ENCODE data around the gene MCF2. TPM values are rescaled to one million over a fixed set of nuclear protein-coding genes. Genes with fewer than 3 reads are reported as not detected.
"Not testable (repeated sequence)": the region's sequence is repeated elsewhere in the genome, so short reads cannot be mapped to it uniquely, and the experiment has no call there.

MCF2 gene
- total RNA-seq, 2 donors from 2014 or later, result 1.1 TPM; not detected in 1

DNA sequence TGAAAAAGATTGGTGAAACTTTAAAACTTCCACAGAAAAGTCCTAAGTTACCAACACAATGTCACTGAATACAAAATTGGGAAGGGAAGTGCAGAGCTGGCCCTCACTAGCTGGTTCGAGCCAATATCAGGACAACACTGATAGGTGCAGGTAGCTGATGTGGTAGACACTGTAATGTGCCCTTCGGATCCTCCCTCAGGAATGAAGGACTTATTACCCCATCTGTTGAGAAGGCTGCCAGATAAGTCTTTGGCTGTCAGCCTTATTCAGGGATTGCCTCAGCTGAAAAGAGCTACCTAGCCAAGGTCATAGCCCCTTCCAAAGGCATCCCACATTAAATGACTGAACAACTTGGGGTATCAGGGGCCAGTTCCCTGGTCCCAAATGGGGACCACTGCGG is 5.3 kb downstream of the MCF2 start:
- TF ChIP-seq, protein P1, sequence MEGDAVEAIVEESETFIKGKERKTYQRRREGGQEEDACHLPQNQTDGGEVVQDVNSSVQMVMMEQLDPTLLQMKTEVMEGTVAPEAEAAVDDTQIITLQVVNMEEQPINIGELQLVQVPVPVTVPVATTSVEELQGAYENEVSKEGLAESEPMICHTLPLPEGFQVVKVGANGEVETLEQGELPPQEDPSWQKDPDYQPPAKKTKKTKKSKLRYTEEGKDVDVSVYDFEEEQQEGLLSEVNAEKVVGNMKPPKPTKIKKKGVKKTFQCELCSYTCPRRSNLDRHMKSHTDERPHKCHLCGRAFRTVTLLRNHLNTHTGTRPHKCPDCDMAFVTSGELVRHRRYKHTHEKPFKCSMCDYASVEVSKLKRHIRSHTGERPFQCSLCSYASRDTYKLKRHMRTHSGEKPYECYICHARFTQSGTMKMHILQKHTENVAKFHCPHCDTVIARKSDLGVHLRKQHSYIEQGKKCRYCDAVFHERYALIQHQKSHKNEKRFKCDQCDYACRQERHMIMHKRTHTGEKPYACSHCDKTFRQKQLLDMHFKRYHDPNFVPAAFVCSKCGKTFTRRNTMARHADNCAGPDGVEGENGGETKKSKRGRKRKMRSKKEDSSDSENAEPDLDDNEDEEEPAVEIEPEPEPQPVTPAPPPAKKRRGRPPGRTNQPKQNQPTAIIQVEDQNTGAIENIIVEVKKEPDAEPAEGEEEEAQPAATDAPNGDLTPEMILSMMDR (IDR thresholded peaks at IDR 0.05), result no peak
- no peak overlapping the region for H3K4me3 ChIP-seq
- no peaks in the 10 kb centered on the region for H3K4me1 ChIP-seq
- no peak for DNase-seq (ENCODE audit: low spot score)
- no peaks in the 10 kb centered on the region for H3K9me3 ChIP-seq
- no peaks in the 10 kb centered on the region for H3K27me3 ChIP-seq
- no peaks in the 10 kb centered on the region for H3K36me3 ChIP-seq
- no peak overlapping the region for H3K27ac ChIP-seq

DNA sequence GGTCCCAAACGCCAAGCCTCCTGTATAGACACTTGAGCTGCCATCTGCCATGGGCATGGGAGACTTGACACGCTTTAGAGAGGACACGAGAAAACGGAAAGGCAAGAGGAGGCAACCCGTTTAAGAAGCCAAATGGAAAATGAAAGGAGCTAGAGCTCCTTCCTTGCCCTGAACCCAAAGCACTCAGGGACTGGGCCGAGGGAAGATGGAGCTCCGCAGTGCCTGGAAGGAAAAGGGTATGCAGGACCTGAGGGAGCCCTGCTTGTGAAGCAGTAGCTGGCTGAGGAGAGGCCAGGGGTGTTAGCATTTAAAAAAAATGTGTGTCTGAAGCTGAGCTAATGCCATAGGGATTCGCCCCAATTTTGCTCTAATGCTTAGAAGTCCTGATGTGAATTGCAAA is 15.1 kb downstream of the MCF2 start:
- no peaks in the 10 kb centered on the region for H3K27me3 ChIP-seq
- no peak overlapping the region for H3K27ac ChIP-seq
- no peaks in the 10 kb centered on the region for H3K4me1 ChIP-seq
- H3K36me3 ChIP-seq, result no peaks in the 10 kb centered on the region
- TF ChIP-seq, protein P1 (IDR thresholded peaks at IDR 0.05), result no peak
- no peak for DNase-seq (ENCODE audit: low spot score)
- peak overlapping the region in 1 of 2 donors; percentile 49 for H3K4me3 ChIP-seq
- H3K9me3 ChIP-seq, result no peaks in the 10 kb centered on the region

DNA sequence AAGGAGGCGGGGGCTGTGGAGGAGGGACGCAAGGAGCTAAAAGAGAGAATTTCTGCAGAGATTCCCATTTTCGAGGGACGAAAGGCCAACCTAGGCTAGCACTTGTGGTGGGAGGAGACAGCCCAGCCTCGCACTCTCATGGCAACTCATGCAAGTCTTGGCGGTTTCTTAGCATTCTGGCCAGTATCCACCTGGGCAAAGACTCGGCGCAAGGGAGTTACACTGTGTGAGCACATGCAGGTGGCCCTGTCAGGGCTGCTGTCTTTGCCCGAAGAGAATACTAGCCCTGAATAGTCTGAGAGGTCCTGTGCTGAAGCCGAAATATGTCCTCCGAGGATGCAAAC is 15.5 kb downstream of the MCF2 start:
- TF ChIP-seq, protein P1 (IDR thresholded peaks at IDR 0.05), result no peak
- Histone ChIP-seq H3K36me3 (no peaks in the 10 kb centered on the region), H3K9me3 (no peaks in the 10 kb centered on the region), H3K27me3 (no peaks in the 10 kb centered on the region), H3K4me3 (peak overlapping the region in 1 of 2 donors; percentile 49), H3K27ac (no peak overlapping the region), H3K4me1 (no peaks in the 10 kb centered on the region)
- no peak for DNase-seq (ENCODE audit: low spot score)

DNA sequence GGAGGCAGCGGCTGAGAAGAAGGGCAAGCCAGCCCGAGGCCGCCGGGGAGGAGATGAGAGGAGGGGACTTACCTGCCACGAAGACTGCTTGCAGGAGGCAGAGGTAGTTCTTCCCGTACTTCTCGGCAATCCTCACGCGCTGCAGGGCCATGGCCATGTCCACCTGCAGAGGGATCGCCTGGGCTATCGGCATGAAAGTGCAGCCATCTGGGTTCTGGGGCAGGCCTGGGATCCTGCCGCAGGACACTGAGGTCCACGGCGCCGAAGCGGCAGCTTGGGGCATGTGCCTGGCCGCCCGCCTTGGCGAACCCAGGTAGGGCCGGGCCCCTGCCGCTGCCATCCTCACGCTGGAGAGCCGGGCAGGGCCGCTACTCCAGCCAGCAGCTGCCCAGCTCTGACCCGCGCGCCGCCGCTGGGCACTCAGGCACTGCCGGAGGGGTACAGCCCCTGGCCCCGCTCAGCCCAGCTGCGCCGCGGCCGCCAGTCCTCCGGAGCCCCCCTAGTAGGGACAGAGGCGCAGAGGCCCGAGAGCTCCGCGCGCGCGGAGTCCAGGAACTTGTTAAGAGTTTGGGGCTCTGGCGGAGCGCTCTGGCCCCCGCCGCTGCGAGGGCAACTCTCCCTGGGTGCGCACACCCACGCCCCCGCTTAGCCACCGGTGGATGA is 16.0 kb downstream of the MCF2 start:
- DNase-seq (ENCODE audit: low spot score), result no peak
- Histone ChIP-seq H3K9me3 (no peaks in the 10 kb centered on the region), H3K27me3 (no peaks in the 10 kb centered on the region), H3K27ac (no peak overlapping the region), H3K4me3 (peak overlapping the region; percentile 25 to 49), H3K36me3 (no peaks in the 10 kb centered on the region), H3K4me1 (no peaks in the 10 kb centered on the region)
- TF ChIP-seq, protein P1 (IDR thresholded peaks at IDR 0.05), result no peak

DNA sequence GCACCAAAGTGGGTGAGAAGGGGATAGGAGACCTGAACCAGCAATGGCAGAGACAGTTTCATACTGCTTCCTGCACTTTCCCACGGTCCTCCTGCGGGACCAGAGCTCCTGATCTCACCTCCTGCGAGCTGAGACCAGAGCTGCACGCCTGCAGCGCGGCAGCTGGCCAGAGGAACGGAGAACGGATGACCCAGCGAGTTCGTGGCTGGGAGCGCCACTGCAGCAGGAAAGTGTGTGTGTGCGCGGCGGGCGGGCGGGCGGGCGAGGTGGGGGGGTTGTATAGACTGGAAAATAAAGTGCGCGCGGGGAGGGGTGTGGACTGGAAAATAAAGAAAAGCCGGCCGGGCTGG is 16.5 kb downstream of the MCF2 start:
- TF ChIP-seq, protein P1 (IDR thresholded peaks at IDR 0.05), result no peak
- H3K4me3 ChIP-seq, result peak overlapping the region; percentile 25 to 49
- DNase-seq (ENCODE audit: low spot score), result no peak

DNA sequence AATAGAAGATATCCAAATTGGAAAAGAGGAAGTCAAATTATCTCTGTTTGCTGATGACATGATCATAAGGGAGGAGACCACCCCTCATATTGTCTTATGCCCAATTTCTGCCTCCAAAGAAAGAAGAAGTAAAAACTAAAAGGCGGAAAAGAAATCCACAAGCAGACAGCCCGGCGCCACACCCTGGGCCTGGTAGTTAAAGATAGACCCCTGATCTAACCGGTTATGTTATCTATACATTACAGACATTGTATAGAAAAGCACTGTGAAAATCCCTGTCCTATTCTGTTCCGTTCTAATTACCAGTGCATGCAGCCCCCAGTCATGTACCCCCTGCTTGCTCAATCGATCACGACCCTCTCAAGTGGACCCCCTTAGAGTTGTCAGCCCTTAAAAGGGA is 22.8 kb downstream of the MCF2 start:
- H3K36me3 ChIP-seq; DNase-seq (ENCODE audit: low spot score); H3K4me1 ChIP-seq; H3K27ac ChIP-seq; H3K27me3 ChIP-seq; H3K9me3 ChIP-seq; H3K4me3 ChIP-seq: not testable (repeated sequence)

More for the DNA sequence above, 16.5 kb downstream of the MCF2 start:
- H3K36me3 ChIP-seq, result no peaks in the 10 kb centered on the region
- no peaks in the 10 kb centered on the region for H3K9me3 ChIP-seq
- H3K4me1 ChIP-seq, result no peaks in the 10 kb centered on the region
- no peaks in the 10 kb centered on the region for H3K27me3 ChIP-seq
- no peak overlapping the region for H3K27ac ChIP-seq
